Fibroblast of lung (primary cell): ENCODE measurements around the gene ATP10B. TPM values are rescaled to one million over a fixed set of nuclear protein-coding genes. Genes with fewer than 3 reads are reported as not detected.

Source experiments
- DNase-seq, 2 donors: peaks; one replicate each; pipeline versions ENCODE4 v3.0.0 to v3.0.0-alpha.2; 2010; ENCODE audit warnings: low read depth in 2 of 2
- H2AFZ ChIP-seq: 2 replicates; pipeline ENCODE4 v1.5.1; 2012; ENCODE audit warnings: low read length, control low read depth, inconsistent platforms
- H3K27ac ChIP-seq: 2 replicates; pipeline ENCODE4 v1.5.1; 2011; ENCODE audit warnings: low read length, control low read depth; ENCODE audit not compliant: insufficient read depth
- H3K27me3 ChIP-seq: 2 replicates; pipeline ENCODE4 v1.5.1; 2011; ENCODE audit warnings: mild to moderate bottlenecking, low read length; ENCODE audit not compliant: control insufficient read depth, insufficient read depth
- H3K36me3 ChIP-seq: 2 replicates; pipeline ENCODE4 v1.5.1; 2011; ENCODE audit warnings: low read length; ENCODE audit not compliant: control insufficient read depth, insufficient read depth
- H3K4me1 ChIP-seq: 2 replicates; pipeline ENCODE4 v1.5.1; 2011; ENCODE audit warnings: low read length; ENCODE audit not compliant: control insufficient read depth, insufficient read depth; ENCODE audit errors: extremely low read depth
- H3K4me2 ChIP-seq: 2 replicates; pipeline ENCODE4 v1.5.1; 2011; ENCODE audit warnings: low read length, control low read depth; ENCODE audit not compliant: insufficient read depth; ENCODE audit errors: extremely low read depth
- H3K4me3 ChIP-seq, 4 experiments: fragments of 200-600 bp in 1 of 4; sonication (generic) in 1 of 4; replicated peaks in 1 of 4; 2 replicates each; pipeline ENCODE4 v1.5.1; 2011 to 2016; ENCODE audit warnings: low read length in 4 of 4, low read depth in 3 of 4, mild to moderate bottlenecking in 3 of 4, control low read depth in 2 of 4, inconsistent platforms in 1 of 4, mixed read lengths in 1 of 4; ENCODE audit not compliant: insufficient read depth in 1 of 4; ENCODE audit errors: control extremely low read depth in 1 of 4
- H3K79me2 ChIP-seq: 2 replicates; pipeline ENCODE4 v1.5.1; 2012; ENCODE audit warnings: mild to moderate bottlenecking, low read length, inconsistent platforms; ENCODE audit not compliant: control insufficient read depth, insufficient read depth
- H3K9ac ChIP-seq: 2 replicates; pipeline ENCODE4 v1.5.1; 2011; ENCODE audit warnings: mild to moderate bottlenecking, low read length, control low read depth; ENCODE audit not compliant: insufficient read depth
- H3K9me3 ChIP-seq: 2 replicates; pipeline ENCODE4 v1.5.1; 2012; ENCODE audit warnings: low read depth, low read length; ENCODE audit not compliant: control insufficient read depth, insufficient read depth
- H4K20me1 ChIP-seq: 2 replicates; pipeline ENCODE4 v1.5.1; 2011; ENCODE audit warnings: low read length; ENCODE audit not compliant: control insufficient read depth, insufficient read depth; ENCODE audit errors: extremely low read depth
- EZH2 ChIP-seq: IDR thresholded peaks from 2 replicates; pipeline ENCODE4 v1.5.1; 2012; ENCODE audit warnings: low read length, control low read depth, mild to moderate bottlenecking; ENCODE audit errors: missing control alignments
- polyA plus RNA-seq, 2 donors: library from polyadenylated mRNA; depleted of rRNA in 1 of 2; stranded (reverse) in 1 of 2; unstranded in 1 of 2; fragments of >200 nt; gene quantifications; 2 replicates each; pipeline ENCODE4 v1.2.1, GENCODE V29; 2011 to 2012; ENCODE audit warnings: missing spikeins in 1 of 2
- total RNA-seq: library from RNA; depleted of rRNA; stranded (reverse); fragments of >200 nt; gene quantifications from 2 replicates; pipeline ENCODE4 v1.2.1, GENCODE V29; 2014
- TF ChIP-seq, protein P1 (sequence below), 2 donors: IDR thresholded peaks in 1 of 2; conservative IDR thresholded peaks in 1 of 2; 1 replicate in 1 of 2; 2 replicates in 1 of 2; pipeline ENCODE4 v1.5.1; 2011 to 2012; ENCODE audit warnings: low read length in 2 of 2, control low read depth in 1 of 2, inconsistent platforms in 1 of 2, low read depth in 1 of 2, mild to moderate bottlenecking in 1 of 2

Gene ATP10B
- total and polyA plus RNA-seq, 2 donors (not counting 1 experiment from before 2014, with no cell fraction given) = not detected

DNA sequence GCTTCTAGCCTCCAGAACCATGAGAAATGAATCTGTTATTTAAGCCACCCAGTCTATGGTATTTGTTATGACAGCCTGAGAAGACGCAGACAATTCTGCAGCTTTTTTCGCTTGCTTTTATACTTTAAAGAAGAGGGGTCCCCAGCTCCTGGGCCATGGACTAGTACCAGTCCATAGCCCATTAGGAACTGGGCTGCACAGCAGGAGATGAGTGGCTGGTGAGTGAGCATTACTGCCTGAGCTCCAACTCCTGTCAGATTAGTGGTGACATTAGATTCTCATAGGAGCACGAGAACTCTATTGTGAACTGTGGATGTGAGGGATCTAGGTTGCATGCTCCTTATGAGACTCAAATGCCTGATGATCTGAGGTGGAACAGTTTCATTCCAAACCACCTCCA lies 278.7 kb downstream of the ATP10B start:
- TF ChIP-seq EZH2 = no peak
- TF ChIP-seq, protein P1, sequence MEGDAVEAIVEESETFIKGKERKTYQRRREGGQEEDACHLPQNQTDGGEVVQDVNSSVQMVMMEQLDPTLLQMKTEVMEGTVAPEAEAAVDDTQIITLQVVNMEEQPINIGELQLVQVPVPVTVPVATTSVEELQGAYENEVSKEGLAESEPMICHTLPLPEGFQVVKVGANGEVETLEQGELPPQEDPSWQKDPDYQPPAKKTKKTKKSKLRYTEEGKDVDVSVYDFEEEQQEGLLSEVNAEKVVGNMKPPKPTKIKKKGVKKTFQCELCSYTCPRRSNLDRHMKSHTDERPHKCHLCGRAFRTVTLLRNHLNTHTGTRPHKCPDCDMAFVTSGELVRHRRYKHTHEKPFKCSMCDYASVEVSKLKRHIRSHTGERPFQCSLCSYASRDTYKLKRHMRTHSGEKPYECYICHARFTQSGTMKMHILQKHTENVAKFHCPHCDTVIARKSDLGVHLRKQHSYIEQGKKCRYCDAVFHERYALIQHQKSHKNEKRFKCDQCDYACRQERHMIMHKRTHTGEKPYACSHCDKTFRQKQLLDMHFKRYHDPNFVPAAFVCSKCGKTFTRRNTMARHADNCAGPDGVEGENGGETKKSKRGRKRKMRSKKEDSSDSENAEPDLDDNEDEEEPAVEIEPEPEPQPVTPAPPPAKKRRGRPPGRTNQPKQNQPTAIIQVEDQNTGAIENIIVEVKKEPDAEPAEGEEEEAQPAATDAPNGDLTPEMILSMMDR (conservative IDR thresholded peaks at IDR 0.05 in 1 of 2, IDR thresholded peaks at IDR 0.05 in 1 of 2; ENCODE audit: low read depth in 1 of 2, low read length in 2 of 2) = no peak
- Histone ChIP-seq H3K27ac (no peak overlapping the region), H3K4me1 (no peaks in the 10 kb centered on the region), H3K9me3 (no peaks in the 10 kb centered on the region), H3K4me2 (no peak overlapping the region), H3K4me3 (no peak overlapping the region), H3K36me3 (no peaks in the 10 kb centered on the region), H4K20me1 (no peaks in the 10 kb centered on the region), H2AFZ (no peak overlapping the region), H3K27me3 (no peaks in the 10 kb centered on the region), H3K9ac (no peak overlapping the region), H3K79me2 (no peaks in the 10 kb centered on the region)
- no peak for DNase-seq

DNA sequence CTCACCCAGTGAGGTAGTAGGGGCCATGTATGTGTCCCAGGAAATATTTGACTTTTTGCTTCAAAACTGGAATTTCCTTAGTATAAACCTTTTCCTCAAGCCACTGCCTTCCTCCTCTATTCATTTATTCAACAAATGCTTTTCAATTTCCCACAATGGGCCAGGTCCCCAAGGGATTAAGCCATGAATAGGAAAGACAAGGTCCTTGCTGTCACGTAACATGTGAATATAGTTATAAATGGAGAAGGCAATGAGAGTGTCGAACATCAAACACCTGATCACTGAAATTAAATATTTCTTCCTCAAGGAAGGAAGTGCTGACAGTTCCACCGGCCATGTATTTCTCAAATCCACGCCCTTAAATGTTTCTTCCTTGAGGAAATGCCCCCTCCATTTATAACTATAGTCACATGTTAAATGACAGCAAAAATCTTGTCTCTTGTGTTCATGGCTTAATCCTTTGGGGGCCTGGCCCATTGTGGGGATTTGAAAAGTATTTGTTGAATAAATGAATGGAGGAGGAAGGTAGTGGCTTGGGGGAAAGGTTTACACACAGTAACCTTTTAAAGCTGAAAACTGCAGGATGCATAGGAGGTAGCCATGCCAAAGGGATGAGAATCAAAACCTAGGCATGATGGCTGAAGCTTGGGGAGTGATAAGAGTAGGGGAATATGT lies 284.8 kb downstream of the ATP10B start:
- Histone ChIP-seq H3K4me1 (no peaks in the 10 kb centered on the region), H3K36me3 (no peaks in the 10 kb centered on the region), H3K4me3 (no peak overlapping the region), H4K20me1 (no peaks in the 10 kb centered on the region), H3K79me2 (no peaks in the 10 kb centered on the region), H3K9ac (no peak overlapping the region), H3K4me2 (no peak overlapping the region), H3K27ac (no peak overlapping the region), H2AFZ (no peak overlapping the region), H3K27me3 (no peaks in the 10 kb centered on the region), H3K9me3 (no peaks in the 10 kb centered on the region)
- no peak for DNase-seq
- TF ChIP-seq, protein P1 (conservative IDR thresholded peaks at IDR 0.05 in 1 of 2, IDR thresholded peaks at IDR 0.05 in 1 of 2; ENCODE audit: low read depth in 1 of 2, low read length in 2 of 2) = no peak
- no peak for TF ChIP-seq EZH2

DNA sequence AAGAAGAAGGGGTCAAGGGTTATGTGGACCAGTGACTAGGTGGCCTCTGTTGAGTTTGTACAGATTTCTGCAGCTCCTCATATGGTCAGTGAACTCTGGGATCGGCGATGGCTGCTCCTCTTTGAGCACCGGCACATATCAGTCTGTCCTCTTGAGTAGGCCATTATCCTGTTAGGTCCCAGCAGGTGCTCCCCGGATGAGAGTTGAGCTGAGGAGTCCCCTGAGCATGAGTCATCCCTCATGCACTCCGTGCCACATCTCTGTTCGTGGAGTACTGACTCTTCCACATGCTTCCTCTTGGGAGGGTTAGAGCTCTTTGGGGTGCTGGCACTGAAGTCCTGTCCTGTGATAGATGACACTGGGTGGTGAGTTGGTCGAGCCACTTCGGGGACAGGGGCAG lies 286.6 kb downstream of the ATP10B start:
- DNase-seq = no peak
- no peaks in the 10 kb centered on the region for H4K20me1 ChIP-seq
- H3K4me2 ChIP-seq = no peak overlapping the region
- H3K27ac ChIP-seq = no peak overlapping the region
- H3K9ac ChIP-seq = no peak overlapping the region
- no peaks in the 10 kb centered on the region for H3K36me3 ChIP-seq
- H3K4me3 ChIP-seq = no peak overlapping the region
- H3K79me2 ChIP-seq = no peaks in the 10 kb centered on the region
- no peaks in the 10 kb centered on the region for H3K27me3 ChIP-seq
- no peaks in the 10 kb centered on the region for H3K9me3 ChIP-seq
- TF ChIP-seq EZH2 = no peak
- TF ChIP-seq, protein P1 (conservative IDR thresholded peaks at IDR 0.05 in 1 of 2, IDR thresholded peaks at IDR 0.05 in 1 of 2; ENCODE audit: low read depth in 1 of 2, low read length in 2 of 2) = no peak
- H3K4me1 ChIP-seq = no peaks in the 10 kb centered on the region
- no peak overlapping the region for H2AFZ ChIP-seq
